Measurements from ENCODE around the gene PTPA.

DNA sequence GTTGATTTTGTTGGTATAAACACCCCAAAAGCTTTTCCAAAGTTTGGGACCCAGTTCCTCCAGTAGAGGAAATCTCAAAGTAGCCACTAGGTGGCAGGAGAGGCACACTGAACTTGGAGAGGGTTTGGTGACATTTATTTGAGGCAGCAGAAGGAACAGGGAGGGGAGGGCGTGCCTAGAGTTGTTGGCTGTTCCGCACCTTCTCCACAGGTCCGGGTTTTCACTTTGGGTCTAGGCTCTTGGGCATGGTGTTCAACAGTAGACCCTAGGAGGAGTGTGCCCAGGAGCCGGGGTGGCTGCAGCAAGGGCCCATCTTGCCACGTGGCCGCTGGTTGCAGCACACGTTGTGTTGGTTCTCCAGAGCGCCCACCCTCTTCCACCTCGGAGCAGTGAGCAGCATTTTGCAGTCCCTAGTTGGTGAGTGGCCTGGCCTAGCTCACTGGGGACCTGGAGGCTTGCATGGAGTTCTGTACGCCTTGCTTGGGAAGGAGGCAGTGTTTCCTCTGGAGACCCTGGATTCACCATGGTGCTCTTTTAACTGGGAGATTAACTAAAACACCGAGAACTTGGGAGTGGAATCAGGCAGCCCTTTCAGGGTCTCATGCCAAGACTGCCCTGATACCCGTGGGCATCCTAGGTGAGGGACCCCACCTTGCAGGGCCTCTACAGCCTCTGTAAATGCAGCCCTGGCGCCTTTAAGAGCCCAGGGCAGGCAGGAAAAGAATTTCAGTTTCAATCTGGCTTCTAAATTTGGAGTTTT, 28.2 kb downstream of the PTPA start:
- TF ChIP-seq, protein P1, sequence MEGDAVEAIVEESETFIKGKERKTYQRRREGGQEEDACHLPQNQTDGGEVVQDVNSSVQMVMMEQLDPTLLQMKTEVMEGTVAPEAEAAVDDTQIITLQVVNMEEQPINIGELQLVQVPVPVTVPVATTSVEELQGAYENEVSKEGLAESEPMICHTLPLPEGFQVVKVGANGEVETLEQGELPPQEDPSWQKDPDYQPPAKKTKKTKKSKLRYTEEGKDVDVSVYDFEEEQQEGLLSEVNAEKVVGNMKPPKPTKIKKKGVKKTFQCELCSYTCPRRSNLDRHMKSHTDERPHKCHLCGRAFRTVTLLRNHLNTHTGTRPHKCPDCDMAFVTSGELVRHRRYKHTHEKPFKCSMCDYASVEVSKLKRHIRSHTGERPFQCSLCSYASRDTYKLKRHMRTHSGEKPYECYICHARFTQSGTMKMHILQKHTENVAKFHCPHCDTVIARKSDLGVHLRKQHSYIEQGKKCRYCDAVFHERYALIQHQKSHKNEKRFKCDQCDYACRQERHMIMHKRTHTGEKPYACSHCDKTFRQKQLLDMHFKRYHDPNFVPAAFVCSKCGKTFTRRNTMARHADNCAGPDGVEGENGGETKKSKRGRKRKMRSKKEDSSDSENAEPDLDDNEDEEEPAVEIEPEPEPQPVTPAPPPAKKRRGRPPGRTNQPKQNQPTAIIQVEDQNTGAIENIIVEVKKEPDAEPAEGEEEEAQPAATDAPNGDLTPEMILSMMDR (IDR thresholded peaks at IDR 0.05; ENCODE audit: insufficient read depth, low read length, poor library complexity, severe bottlenecking), result peak; percentile 93
- TF ChIP-seq EZH2phosphoT487 (conservative IDR thresholded peaks at IDR 0.05; ENCODE audit: low read length), result no peak

Data from SU-DHL-6 (cell line).